ENCODE results near the gene SOX2.

The SOX2 gene

DNA sequence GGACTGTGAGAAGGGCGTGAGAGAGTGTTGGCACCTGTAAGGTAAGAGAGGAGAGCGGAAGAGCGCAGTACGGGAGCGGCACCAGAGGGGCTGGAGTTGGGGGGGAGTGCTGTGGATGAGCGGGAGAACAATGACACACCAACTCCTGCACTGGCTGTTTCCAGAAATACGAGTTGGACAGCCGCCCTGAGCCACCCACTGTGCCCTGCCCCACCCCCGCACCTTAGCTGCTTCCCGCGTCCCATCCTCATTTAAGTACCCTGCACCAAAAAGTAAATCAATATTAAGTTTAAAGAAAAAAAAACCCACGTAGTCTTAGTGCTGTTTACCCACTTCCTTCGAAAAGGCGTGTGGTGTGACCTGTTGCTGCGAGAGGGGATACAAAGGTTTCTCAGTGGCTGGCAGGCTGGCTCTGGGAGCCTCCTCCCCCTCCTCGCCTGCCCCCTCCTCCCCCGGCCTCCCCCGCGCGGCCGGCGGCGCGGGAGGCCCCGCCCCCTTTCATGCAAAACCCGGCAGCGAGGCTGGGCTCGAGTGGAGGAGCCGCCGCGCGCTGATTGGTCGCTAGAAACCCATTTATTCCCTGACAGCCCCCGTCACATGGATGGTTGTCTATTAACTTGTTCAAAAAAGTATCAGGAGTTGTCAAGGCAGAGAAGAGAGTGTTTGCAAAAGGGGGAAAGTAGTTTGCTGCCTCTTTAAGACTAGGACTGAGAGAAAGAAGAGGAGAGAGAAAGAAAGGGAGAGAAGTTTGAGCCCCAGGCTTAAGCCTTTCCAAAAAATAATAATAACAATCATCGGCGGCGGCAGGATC, at the start of gene SOX2:
Gene SOX2, plus strand, starts transcription at position 601 of the 811 bp plus-strand sequence. CDS start 436 bp downstream, outside the sequence.
- no peak for DNase-seq

- DNase-seq, result no peak
Measured at GRCh38 chr3:181683563-181683962, 28.2 kb upstream of the SOX2 start.

DNA sequence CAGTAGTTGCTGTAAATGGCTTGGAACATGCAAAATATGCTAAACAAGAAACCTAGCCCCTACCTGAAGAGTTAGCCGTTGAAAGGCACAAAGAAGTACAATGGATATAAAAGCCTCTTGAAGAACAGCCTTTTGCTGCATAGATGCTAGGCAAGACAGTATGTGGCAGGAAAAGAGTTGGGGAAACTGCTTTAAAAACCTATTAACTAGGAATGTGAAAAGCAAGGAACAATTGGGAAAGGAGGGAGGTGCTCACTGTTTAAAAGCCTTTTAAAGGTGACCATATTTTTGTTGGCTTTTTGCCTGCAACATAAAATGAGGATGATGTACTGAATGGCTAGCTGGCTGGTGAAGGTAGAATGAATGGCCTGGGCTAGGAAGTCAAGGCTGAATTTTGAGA, 24.5 kb upstream of the SOX2 start:
- no peak for DNase-seq

DNA sequence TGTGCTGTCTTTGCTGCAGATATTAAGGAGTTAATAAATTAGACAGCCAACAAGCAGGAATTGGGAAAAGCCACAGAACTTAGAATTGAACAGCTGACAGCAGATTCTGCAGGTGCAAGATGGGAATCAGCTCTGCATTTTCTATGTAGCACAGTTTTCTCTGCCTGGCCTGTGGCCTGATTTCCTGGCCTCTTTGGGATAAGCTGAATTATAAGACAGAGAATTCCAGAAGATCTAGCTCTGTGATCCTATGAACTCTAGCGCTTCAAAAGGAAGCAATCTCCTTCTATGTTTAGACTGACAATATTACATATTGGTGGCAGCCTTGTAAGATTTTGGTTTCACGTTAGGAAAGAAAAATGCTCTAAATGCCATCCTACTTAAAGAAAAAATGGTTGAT, 24.0 kb upstream of the SOX2 start:
- no peak for DNase-seq

GRCh38 chr3:181689546-181689945, 22.2 kb upstream of the SOX2 start:
- DNase-seq, result no peak

DNA sequence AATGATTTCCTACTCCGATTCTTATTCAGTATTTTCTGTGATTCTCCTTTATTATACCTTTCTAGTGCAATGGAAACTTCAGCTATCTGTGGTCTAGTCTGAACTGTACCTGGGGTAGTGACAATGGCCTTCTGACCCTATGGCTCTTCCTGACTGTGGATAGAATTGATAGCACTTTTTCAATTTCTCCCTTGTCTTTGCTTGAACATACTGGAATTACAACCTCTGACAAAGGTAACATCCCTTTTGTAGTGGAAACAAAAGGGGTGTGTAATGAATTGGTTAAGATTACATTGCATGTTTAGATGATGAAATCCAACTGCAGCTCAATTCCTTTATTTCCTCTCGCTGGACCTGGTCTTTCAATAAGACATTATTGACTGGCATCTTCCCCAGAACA, 21.0 kb upstream of the SOX2 start:
- no peak for DNase-seq

- DNase-seq, result no peak
Measured at GRCh38 chr3:181691901-181692300, 19.8 kb upstream of the SOX2 start.

GRCh38 chr3:181692311-181693145, 19.2 kb upstream of the SOX2 start:
- DNase-seq, result no peak

- no peak for DNase-seq
Measured at GRCh38 chr3:181693280-181693679, 18.4 kb upstream of the SOX2 start.

- DNase-seq, result no peak
Measured at GRCh38 chr3:181694805-181695660, 16.7 kb upstream of the SOX2 start.

DNA sequence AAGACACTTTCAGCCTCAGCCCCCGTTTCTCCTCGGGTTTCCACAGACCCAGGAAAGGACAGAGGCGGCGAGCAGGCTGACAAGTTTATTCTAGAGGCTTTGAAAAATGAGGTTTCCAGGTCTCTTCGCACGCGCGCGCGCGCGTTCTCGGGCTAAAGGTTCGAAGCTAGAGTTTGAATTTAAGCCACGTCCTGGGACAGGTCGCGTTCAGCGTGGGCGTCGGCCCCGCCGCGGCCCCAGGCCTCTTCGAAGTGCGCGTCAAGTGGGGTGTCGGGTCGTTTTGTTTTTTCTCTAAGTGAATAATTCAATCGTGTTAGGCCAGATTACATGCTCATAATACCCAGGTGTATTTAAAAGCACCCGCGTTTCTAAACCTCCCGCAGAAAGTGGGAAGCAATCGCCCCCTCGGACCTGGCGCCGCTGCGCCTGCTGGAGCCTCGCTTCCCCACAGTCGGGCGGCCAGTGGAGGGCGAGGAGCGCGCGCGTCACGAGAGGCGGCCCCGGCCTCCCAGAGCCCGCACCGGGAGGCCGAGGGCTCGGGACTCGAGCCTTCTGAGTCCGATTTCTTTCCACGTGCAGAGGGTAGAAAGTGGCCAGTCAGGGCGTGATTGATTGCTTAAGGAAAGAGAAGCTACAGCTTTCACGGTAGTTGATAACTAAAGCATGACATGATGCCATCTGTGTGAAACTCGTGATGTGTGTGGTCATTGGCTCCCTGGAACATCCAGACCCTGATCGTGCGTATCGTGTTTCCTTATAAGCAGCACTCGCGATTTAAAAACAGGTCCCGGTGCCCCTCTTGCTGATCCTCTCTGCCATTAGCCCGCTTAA, 15.8 kb upstream of the SOX2 start:
- no peak for DNase-seq

GRCh38 chr3:181696626-181697230, 15.0 kb upstream of the SOX2 start:
- DNase-seq, result no peak

GRCh38 chr3:181698263-181698954, 13.3 kb upstream of the SOX2 start:
- no peak for DNase-seq

GRCh38 chr3:181699171-181699903, 12.4 kb upstream of the SOX2 start:
- no peak for DNase-seq

- peak; percentile 26 for DNase-seq
Measured at GRCh38 chr3:181700168-181701087, 11.3 kb upstream of the SOX2 start.

DNA sequence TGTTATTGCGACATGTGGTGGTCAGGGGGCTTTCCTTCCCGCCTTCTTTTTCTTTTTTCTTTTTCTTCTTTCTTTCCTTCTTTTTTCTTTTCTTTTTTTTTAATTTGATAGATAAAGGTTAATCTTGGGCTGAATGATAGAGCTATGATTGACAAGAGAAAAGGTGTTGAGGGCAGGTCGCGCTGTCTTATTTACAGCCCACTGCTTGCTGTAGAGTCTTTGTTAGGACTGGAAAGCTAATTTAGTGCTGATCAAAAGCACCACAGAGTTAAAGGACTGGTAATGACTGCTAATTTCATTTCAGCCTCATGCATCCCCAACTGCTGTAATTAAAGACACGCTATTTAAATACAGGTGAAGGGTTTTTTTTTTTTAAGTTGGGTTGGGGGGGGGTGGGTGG, 10.6 kb upstream of the SOX2 start:
- no peak for DNase-seq

DNA sequence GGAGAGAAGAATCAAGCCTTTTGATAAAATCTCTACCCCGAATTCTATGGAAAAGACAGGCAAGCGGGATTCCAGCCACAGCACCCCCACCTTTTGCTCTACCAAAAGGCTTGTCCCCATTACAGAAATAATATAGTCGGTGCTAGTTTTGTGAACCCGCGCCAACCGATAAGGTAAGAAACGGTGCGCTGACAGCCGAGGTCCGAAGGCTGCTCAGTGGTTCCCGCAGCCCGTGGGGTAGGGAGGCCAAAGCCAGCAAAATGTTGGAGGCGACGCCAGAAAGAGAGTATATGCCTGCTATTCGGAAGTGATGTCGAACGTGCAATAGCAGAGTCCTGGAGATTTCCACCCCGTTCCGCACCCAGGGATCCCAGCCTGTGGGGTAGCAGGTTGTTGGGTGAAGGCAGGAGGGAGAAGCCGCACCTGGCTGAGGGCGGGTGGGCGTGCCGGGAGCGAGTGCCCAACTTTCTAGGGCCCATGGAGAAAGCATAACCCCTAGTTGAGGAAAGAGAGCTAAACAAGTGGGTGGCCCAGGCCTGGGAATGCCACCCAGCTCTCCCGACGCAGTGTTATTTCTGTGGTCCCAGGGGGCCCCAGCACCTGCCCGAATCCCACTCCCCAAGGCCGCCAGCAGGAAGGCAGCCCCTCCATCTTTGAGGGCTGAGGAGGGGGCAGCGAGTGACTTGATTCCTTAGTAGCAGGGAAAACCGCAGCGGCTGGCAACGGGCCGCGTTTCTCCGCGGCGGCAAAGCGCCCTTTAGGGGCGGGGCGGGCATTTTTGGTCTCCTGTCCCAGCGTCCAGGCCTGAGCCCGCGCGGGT, 7.9 kb upstream of the SOX2 start:
- DNase-seq, result no peak

GRCh38 chr3:181704421-181705085, 7.2 kb upstream of the SOX2 start:
- no peak for DNase-seq

Measured in CD4-positive, alpha-beta T cell treated with Interleukin-15 for 1 hour (primary cell).